ENCODE measurements around the gene RETREG2.

GRCh38 chr2:219142329-219142728, 35.7 kb upstream of the RETREG2 start:
- TF ChIP-seq, protein P1, sequence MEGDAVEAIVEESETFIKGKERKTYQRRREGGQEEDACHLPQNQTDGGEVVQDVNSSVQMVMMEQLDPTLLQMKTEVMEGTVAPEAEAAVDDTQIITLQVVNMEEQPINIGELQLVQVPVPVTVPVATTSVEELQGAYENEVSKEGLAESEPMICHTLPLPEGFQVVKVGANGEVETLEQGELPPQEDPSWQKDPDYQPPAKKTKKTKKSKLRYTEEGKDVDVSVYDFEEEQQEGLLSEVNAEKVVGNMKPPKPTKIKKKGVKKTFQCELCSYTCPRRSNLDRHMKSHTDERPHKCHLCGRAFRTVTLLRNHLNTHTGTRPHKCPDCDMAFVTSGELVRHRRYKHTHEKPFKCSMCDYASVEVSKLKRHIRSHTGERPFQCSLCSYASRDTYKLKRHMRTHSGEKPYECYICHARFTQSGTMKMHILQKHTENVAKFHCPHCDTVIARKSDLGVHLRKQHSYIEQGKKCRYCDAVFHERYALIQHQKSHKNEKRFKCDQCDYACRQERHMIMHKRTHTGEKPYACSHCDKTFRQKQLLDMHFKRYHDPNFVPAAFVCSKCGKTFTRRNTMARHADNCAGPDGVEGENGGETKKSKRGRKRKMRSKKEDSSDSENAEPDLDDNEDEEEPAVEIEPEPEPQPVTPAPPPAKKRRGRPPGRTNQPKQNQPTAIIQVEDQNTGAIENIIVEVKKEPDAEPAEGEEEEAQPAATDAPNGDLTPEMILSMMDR (IDR thresholded peaks at IDR 0.05; ENCODE audit: low read depth, low read length, missing input control): no peak
- TF ChIP-seq YY1 (IDR thresholded peaks at IDR 0.05) (no peak), RAD21 (IDR thresholded peaks at IDR 0.05) (no peak), TAF1 (conservative IDR thresholded peaks at IDR 0.05) (no peak), REST (IDR thresholded peaks at IDR 0.05) (no peak), SP1 (IDR thresholded peaks at IDR 0.05) (no peak), ZBTB33 (IDR thresholded peaks at IDR 0.05) (no peak), GABPA (IDR thresholded peaks at IDR 0.05 in 1 of 2, conservative IDR thresholded peaks at IDR 0.05 in 1 of 2) (no peak), FOXA1 (IDR thresholded peaks at IDR 0.05) (no peak)
- TF ChIP-seq, protein P2, sequence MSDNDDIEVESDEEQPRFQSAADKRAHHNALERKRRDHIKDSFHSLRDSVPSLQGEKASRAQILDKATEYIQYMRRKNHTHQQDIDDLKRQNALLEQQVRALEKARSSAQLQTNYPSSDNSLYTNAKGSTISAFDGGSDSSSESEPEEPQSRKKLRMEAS (IDR thresholded peaks at IDR 0.05): no peak
